K562 (cell line): Measurements from ENCODE around the gene DET1. TPM values are rescaled to one million over a fixed set of nuclear protein-coding genes. Genes with fewer than 3 reads are reported as not detected.

Experiments
- CBX8 ChIP-seq: fragments of 200-600 bp; sonication (generic); IDR thresholded peaks from 2 replicates; pipeline ENCODE4 v1.6.1; 2012; ENCODE audit warnings: borderline replicate concordance, mixed run types, low read depth, mild to moderate bottlenecking, moderate library complexity, mixed read lengths, low read length, control low read depth, inconsistent platforms; ENCODE audit not compliant: poor library complexity, severe bottlenecking; ENCODE audit errors: extremely low read depth
- FOSL1 ChIP-seq: fragments of 200-800 bp; sonication (Bioruptor generic); conservative IDR thresholded peaks from 2 replicates; pipeline ENCODE4 v1.6.1; 2016; ENCODE audit warnings: missing genetic modification characterization, missing compliant biosample characterization
- GTF2A2 ChIP-seq: IDR thresholded peaks from 2 replicates; pipeline ENCODE4 v1.6.1; 2016; ENCODE audit warnings: mild to moderate bottlenecking, missing genetic modification characterization, missing compliant biosample characterization
- HLTF ChIP-seq: fragments of 450-650 bp; IDR thresholded peaks from 2 replicates; pipeline ENCODE4 v1.6.1; 2016
- KLF6 ChIP-seq: fragments of 250-450 bp; sonication (Bioruptor Pico); IDR thresholded peaks from 2 replicates; pipeline ENCODE4 v1.4.0; 2020; ENCODE audit warnings: mild to moderate bottlenecking, moderate library complexity, borderline replicate concordance
- MAFK ChIP-seq: IDR thresholded peaks from 2 replicates; pipeline ENCODE4 v1.6.1; 2011; ENCODE audit warnings: low read length, improper control_type of control experiment
- MAZ ChIP-seq, 2 experiments: fragments of 450-650 bp in 1 of 2; sonication (generic) in 1 of 2; formaldehyde crosslinking; IDR thresholded peaks in 1 of 2; conservative IDR thresholded peaks in 1 of 2; 2 replicates each; pipeline versions ENCODE4 v1.4.0 to v1.5.0; 2020; ENCODE audit warnings: mild to moderate bottlenecking in 1 of 2, missing genetic modification reagents in 1 of 2
- MECOM ChIP-seq: fragments of 250-450 bp; sonication (Bioruptor Pico); IDR thresholded peaks from 2 replicates; pipeline ENCODE4 v1.8.0; 2022; ENCODE audit warnings: inconsistent platforms
- NFIX ChIP-seq: fragments of 250-450 bp; sonication (Bioruptor Pico); IDR thresholded peaks from 2 replicates; pipeline ENCODE4 v1.4.0; 2020; ENCODE audit warnings: low read depth, mild to moderate bottlenecking, moderate library complexity
- PCBP1 ChIP-seq: fragments of 200-400 bp; formaldehyde crosslinking; IDR thresholded peaks from 2 replicates; pipeline ENCODE4 v1.6.1; 2018; ENCODE audit warnings: mild to moderate bottlenecking, low read depth, low read length; ENCODE audit not compliant: poor library complexity, severe bottlenecking
- PTRF ChIP-seq: fragments of 450-650 bp; IDR thresholded peaks from 2 replicates; pipeline ENCODE4 v1.6.1; 2016; ENCODE audit warnings: mild to moderate bottlenecking, missing genetic modification characterization, missing compliant biosample characterization
- SMARCA5 ChIP-seq: fragments of 450-650 bp; IDR thresholded peaks from 2 replicates; pipeline ENCODE4 v1.6.1; 2016
- ZNF57 ChIP-seq: fragments of 450-650 bp; formaldehyde crosslinking; IDR thresholded peaks from 2 replicates; pipeline ENCODE4 v1.4.0; 2020; ENCODE audit warnings: mild to moderate bottlenecking, moderate library complexity
- ZNF695 ChIP-seq: fragments of 450-650 bp; formaldehyde crosslinking; IDR thresholded peaks from 2 replicates; pipeline ENCODE4 v1.4.0; 2020; ENCODE audit warnings: mild to moderate bottlenecking, moderate library complexity
- ZNF830 ChIP-seq: fragments of 250-450 bp; sonication (Bioruptor Pico); IDR thresholded peaks from 2 replicates; pipeline ENCODE4 v1.5.0; 2021; ENCODE audit warnings: mild to moderate bottlenecking
- polyA plus RNA-seq, 8 experiments: library from polyadenylated mRNA; depleted of rRNA in 4 of 8; stranded (reverse) in 5 of 8; unstranded in 3 of 8; fragments of >200 nt; fragmentation: Nextera tagmentation in 2 of 8; fragmentation: Illumina TruSeq in 1 of 8; extraction: Ambion mirVana in 2 of 8; extraction: Trizol in 1 of 8; gene quantifications; 2 replicates each; pipeline versions ENCODE4 v1.2.1 to v1.2.3, GENCODE V29; 2011 to 2014; ENCODE audit warnings: inconsistent platforms in 1 of 8, missing spikeins in 1 of 8
- total RNA-seq, 7 experiments: library from RNA; depleted of rRNA in 6 of 7; stranded (reverse); fragments of >200 nt in 6 of 7; fragmentation: Illumina TruSeq in 2 of 7; extraction: Trizol in 2 of 7; gene quantifications; 2 replicates each; pipeline versions ENCODE4 v1.2.1 to v1.2.3, GENCODE V29; 2011 to 2021; ENCODE audit warnings: low replicate concordance in 1 of 7
- TF ChIP-seq, protein P1 (sequence below): fragments of 450-650 bp; formaldehyde crosslinking; conservative IDR thresholded peaks from 2 replicates; pipeline ENCODE4 v1.4.0; 2022; ENCODE audit warnings: mild to moderate bottlenecking, missing genetic modification characterization
- TF ChIP-seq, protein P2 (sequence below): fragments of 200-400 bp; formaldehyde crosslinking; IDR thresholded peaks from 2 replicates; pipeline ENCODE4 v1.6.1; 2017; ENCODE audit warnings: mild to moderate bottlenecking, low read depth, low read length, moderate library complexity
- TF ChIP-seq, protein P3 (sequence below): fragments of 450-650 bp; conservative IDR thresholded peaks from 2 replicates; pipeline ENCODE4 v1.6.1; 2016; ENCODE audit warnings: missing genetic modification characterization, low read depth, mild to moderate bottlenecking, missing compliant biosample characterization, moderate library complexity
- TF ChIP-seq, protein P4 (sequence below): fragments of 450-650 bp; conservative IDR thresholded peaks from 2 replicates; pipeline ENCODE4 v1.6.1; 2016; ENCODE audit warnings: missing genetic modification characterization, low read depth, mild to moderate bottlenecking, control low read depth, missing compliant biosample characterization
- TF ChIP-seq, protein P5 (sequence below): fragments of 450-650 bp; IDR thresholded peaks from 2 replicates; pipeline ENCODE4 v1.6.1; 2016; ENCODE audit warnings: missing biosample characterization, missing genetic modification characterization

Gene DET1
- total and polyA plus RNA-seq, 9 of the 15 experiments (the other 6 are each of a cell fraction or from before 2014, with no cell fraction given): 4.2 to 8.1 (median 6.0) TPM

DNA sequence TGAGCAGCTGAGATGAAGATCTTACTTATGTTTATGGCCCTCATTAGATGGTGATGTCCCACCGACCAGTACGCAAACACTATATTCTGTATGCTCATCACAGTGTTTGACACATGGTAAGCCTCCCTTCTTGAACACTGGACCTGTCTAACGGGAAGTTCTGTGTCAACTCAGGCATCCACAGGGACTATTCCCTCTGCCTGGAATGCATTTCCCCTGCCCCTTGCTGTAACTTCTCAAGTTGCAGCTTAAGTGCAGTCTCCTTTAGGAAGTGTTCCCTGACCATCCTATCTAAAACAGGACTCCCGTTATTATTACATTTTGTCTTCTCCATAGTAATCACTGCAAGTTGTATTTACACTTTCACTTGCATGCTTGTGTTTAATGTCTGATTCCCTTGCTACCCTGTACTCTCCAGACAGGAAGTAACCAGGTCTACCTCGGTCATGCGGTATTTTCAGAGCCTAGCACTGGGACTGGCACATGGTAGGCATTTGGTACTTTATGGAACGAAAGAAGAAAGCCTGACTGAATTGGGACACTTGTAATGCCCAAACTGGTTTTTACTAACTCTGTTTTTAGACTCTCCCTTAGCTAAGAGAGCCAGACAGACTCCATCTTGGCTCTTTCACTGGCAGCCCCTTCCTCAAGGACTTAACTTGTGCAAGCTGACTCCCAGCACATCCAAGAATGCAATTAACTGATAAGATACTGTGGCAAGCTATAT is 8.7 kb downstream of the DET1 start (continued):
- TF ChIP-seq NFIX: 0 out of 2 replicates have a peak, but pooled peaks have one; percentile 33
- TF ChIP-seq, protein P1, sequence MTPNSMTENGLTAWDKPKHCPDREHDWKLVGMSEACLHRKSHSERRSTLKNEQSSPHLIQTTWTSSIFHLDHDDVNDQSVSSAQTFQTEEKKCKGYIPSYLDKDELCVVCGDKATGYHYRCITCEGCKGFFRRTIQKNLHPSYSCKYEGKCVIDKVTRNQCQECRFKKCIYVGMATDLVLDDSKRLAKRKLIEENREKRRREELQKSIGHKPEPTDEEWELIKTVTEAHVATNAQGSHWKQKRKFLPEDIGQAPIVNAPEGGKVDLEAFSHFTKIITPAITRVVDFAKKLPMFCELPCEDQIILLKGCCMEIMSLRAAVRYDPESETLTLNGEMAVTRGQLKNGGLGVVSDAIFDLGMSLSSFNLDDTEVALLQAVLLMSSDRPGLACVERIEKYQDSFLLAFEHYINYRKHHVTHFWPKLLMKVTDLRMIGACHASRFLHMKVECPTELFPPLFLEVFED (CRISPR knock-in tag): peak; percentile 61; the same call in 1 of the 2 replicates
- peak; percentile 88 for TF ChIP-seq MECOM
- TF ChIP-seq, protein P2, sequence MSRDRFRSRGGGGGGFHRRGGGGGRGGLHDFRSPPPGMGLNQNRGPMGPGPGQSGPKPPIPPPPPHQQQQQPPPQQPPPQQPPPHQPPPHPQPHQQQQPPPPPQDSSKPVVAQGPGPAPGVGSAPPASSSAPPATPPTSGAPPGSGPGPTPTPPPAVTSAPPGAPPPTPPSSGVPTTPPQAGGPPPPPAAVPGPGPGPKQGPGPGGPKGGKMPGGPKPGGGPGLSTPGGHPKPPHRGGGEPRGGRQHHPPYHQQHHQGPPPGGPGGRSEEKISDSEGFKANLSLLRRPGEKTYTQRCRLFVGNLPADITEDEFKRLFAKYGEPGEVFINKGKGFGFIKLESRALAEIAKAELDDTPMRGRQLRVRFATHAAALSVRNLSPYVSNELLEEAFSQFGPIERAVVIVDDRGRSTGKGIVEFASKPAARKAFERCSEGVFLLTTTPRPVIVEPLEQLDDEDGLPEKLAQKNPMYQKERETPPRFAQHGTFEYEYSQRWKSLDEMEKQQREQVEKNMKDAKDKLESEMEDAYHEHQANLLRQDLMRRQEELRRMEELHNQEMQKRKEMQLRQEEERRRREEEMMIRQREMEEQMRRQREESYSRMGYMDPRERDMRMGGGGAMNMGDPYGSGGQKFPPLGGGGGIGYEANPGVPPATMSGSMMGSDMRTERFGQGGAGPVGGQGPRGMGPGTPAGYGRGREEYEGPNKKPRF: no peak
- TF ChIP-seq FOSL1 (tag): no peak
- peak; percentile 94 for TF ChIP-seq KLF6
- TF ChIP-seq CBX8: no peak
- TF ChIP-seq MAFK: no peak
- no peak for TF ChIP-seq SMARCA5
- TF ChIP-seq, protein P3, sequence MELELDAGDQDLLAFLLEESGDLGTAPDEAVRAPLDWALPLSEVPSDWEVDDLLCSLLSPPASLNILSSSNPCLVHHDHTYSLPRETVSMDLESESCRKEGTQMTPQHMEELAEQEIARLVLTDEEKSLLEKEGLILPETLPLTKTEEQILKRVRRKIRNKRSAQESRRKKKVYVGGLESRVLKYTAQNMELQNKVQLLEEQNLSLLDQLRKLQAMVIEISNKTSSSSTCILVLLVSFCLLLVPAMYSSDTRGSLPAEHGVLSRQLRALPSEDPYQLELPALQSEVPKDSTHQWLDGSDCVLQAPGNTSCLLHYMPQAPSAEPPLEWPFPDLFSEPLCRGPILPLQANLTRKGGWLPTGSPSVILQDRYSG (tag): peak; percentile 92
- TF ChIP-seq ZNF830: 0 out of 2 replicates have a peak, but pooled peaks have one; percentile 34
- peak; percentile 91 for TF ChIP-seq PTRF (tag)
- no peak for TF ChIP-seq PCBP1
- TF ChIP-seq, protein P4, sequence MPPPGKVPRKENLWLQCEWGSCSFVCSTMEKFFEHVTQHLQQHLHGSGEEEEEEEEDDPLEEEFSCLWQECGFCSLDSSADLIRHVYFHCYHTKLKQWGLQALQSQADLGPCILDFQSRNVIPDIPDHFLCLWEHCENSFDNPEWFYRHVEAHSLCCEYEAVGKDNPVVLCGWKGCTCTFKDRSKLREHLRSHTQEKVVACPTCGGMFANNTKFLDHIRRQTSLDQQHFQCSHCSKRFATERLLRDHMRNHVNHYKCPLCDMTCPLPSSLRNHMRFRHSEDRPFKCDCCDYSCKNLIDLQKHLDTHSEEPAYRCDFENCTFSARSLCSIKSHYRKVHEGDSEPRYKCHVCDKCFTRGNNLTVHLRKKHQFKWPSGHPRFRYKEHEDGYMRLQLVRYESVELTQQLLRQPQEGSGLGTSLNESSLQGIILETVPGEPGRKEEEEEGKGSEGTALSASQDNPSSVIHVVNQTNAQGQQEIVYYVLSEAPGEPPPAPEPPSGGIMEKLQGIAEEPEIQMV (tag): peak; percentile 74
- peak in 1 of 2 experiments; percentile 62; a peak in 1 of 4 replicates for TF ChIP-seq MAZ (CRISPR knock-in tag; conservative IDR thresholded peaks at IDR 0.05 in 1 of 2, IDR thresholded peaks at IDR 0.05 in 1 of 2)
- no peak for TF ChIP-seq HLTF
- 0 out of 2 replicates have a peak, but pooled peaks have one; percentile 36 for TF ChIP-seq ZNF695 (CRISPR knock-in tag)
- TF ChIP-seq, protein P5, sequence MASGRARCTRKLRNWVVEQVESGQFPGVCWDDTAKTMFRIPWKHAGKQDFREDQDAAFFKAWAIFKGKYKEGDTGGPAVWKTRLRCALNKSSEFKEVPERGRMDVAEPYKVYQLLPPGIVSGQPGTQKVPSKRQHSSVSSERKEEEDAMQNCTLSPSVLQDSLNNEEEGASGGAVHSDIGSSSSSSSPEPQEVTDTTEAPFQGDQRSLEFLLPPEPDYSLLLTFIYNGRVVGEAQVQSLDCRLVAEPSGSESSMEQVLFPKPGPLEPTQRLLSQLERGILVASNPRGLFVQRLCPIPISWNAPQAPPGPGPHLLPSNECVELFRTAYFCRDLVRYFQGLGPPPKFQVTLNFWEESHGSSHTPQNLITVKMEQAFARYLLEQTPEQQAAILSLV (tag): peak; percentile 77
- peak; percentile 88 for TF ChIP-seq GTF2A2 (tag)
- TF ChIP-seq ZNF57 (CRISPR knock-in tag): 0 out of 2 replicates have a peak, but pooled peaks have one; percentile 29
